Measurements from ENCODE around the gene IL22RA2.

Gene IL22RA2

DNA sequence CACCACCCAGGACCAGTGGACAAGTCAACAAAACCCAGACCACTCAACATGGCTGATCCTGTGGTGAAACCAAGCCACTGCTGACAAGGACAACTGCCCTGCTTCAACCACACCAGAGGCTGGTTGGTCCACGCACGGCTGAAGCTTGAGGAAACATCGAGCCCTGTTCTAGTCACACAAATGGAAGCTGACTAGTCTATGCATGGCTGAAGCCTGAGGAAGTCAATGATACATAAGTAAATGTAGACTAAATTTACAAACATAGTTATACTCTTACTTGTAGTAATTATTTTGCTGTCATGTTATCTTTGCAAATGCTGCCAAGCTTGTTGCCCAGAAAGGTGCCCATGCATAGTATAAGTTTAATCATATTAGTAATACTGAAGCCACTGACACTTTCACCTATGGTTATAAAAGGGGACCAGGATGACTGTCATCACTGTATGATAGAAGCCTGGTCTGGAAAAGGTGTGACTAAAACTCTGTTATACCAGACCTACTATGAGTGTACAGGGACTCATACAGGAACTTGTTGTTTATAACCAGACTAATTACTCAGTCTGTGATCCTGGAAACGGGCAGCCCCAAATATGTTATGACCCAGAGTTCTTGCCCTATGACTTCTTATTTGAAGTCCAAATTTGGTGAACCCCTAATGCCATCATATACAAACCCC is 5.6 kb downstream of the IL22RA2 start:
- DNase-seq (ENCODE audit: low read depth, low spot score), result no peak

DNA sequence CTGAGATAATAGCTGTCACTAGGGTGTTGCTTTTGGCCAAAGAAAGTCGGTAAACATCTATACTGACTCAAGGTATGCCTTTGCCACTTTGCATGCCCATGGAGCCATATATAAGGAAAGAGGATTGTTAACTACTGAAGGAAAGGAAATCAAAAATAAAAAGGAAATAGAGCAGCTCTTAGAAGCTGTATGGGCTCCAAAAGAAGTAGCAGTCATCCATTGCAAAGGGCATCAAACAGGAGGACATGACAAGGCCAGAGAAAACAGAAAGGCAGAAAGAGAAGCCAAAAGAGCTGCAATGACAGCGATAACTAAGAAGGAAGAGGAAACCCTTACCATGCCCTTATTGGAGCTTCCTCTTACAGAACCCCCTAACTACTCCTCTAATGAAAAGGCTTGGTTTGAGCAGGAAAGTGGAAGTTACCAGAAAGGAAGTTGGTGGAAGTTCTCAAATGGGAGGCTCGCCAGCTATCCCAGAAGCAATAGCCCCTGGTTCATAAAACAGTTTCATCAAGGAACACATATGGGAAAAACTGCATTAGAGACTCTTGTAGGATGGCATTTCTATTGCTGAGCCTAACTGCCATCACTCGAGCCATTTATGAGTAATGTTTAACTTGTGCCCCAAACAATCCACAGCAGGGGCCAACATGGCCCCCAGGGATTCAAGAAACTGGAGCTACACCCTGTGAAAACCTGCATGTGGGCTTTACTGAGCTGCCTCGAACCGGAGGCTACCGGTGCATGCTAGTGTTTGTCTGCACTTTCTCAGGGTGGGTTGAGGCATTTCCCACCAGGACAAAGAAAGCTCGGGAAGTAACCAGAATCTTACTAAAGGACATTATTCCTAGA is 7.0 kb downstream of the IL22RA2 start:
- DNase-seq (ENCODE audit: low read depth, low spot score), result no peak

DNA sequence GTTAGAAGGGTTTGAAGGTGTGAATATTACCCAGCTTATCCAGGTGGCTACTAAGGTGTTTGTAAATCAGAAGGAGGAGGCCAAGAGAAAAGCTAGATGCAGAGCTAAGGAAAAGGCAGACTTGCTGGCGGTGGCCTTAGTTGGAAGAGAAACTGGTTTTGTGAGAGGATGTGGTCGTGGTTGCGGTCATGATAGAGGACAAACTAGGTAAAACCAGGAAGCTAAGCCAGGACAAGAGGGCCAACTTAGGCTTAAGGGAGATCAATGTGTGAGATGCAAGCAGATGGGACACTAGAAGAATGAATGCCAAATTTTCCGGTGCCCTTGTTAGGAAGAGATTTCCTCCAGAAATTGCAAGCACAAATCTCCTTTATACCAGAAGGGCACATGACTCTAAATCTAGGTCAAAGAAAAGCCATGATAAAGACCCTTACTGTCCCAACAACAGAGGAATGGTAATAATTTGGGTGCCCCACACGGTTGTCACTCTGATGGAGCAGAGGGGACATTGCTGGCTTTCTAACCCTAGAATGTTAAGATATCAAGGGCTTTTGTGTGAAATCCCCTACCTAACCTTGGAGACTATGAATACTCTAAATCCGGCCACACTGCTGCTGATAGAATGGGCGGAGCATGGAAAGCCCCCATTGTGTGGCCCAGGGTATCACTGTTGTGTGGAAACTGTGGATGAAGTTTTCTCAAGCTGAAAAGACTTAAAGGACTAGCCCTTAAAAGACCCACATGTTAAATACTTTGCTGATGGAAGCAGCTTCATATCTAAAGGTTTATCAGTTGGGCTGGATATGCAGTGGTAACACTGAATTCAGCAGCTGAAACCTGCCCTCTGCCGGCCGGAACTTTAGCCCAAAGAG is 7.8 kb downstream of the IL22RA2 start:
- no peak for DNase-seq (ENCODE audit: low read depth, low spot score)

DNA sequence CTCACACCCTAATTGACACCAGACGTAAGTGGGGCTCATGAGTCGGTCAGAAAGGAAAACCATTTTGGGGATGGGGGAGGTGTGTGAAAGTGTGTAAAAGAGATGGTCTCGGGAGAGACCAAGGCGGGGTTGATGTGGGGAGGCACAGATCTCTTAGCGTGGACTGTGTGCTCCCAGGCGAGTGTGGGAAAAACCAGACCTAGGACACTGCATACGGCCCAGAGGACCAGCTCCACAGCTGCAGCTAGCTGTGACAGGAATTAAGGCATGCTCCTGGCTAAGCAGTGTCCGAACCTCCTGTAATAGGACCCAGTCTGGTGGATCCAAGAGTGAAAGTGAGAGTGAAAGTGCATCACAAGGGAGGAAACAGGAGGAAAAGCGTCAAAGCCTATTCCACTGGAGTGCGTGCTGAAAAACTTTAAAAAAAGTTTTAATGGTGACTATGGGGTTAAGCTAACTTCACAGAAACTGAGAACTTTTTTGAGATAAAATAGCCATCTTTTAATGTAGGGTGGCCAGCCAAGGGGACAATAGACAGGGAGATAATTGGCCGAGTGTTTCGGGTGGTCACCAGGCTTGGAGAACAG is 9.6 kb downstream of the IL22RA2 start:
- no peak for DNase-seq (ENCODE audit: low read depth, low spot score)

DNA sequence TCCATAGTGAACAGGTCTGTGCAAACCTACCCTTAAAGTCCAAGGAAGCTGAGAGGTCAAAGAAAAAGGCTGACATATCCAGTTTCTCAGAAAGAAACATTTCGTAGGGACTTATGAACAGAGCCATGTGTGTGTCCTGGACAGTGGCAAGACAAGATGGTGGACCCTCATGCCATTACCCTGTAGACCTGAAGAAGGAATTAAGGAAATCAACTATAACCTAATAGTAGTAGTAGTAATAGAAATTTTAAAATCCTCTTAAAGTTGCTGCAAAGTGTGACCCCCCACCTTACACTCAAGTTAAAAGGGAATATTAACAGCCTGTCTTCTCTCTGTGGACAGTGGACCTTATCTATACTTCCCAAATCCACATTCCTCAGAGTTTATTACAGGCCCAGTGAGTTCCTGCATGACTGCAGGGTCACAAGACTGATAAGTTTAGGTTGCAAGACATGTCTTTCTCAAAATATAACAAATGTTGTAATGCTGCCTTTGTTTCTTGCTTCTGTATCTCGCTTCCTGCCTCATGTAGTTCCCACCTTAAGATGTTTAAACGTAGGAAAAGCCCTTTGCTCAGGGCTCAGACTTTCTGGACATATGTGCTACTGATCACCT is 10.6 kb downstream of the IL22RA2 start:
- no peak for DNase-seq (ENCODE audit: low read depth, low spot score)

DNA sequence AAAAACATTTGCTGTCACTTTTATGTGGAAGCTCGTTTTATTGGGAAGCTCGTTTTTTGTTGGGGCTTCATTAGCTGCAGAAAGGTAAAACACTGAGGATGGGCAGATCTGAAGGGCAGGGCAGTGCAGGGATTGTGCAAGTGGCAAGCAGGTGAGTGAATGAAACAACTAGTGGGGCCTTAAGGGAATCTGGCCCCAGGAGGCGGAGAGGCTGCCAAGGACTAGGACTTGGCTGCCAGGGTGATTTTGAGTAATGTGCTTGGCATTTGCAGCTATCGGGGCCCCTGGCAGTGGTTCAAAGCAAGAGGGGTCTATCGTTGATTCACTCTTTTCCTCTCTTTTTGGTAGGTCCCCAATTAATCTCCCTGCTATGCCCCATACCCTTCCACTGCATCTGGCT is 11.5 kb downstream of the IL22RA2 start:
- DNase-seq (ENCODE audit: low read depth, low spot score), result peak; percentile 11

DNA sequence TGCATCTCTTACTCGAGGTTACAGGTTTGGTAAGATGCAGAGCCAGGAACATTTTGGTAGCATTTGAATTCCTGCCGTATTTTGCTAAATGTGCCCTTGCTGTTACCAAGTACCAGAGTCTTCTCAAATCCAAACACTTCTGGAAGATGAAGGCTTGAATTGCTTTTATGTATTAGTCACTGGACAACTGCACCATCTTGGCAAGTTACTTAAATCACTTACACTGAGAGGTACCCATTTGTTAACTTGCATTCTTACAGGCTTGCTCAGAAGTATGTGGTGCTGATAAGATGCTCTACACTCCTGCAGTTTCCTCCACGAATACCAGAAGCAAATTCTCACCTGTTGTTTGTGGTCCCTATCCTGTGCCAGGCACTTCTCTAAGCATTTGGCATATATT is 12.7 kb downstream of the IL22RA2 start:
- peak; percentile 53 for DNase-seq (ENCODE audit: low read depth, low spot score)

DNA sequence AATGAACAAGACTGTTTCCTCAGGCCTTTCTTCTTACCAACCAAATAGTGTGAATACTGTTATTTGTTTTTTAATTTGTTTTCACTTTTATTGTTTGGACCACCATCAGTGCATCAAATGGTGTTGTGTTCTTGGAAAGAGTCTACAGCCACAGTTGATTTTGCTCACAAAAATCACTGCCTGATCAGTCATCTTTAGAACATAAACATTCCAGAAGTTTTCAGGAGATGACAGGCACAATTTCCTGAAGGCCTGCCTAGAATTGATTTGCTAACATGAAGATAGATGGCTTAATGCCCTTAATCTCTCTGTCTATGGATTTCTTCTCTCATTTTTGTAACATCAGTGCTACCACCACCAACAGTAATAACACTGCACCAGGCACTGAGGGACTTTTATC is 13.5 kb downstream of the IL22RA2 start:
- DNase-seq (ENCODE audit: low read depth, low spot score), result no peak

DNA sequence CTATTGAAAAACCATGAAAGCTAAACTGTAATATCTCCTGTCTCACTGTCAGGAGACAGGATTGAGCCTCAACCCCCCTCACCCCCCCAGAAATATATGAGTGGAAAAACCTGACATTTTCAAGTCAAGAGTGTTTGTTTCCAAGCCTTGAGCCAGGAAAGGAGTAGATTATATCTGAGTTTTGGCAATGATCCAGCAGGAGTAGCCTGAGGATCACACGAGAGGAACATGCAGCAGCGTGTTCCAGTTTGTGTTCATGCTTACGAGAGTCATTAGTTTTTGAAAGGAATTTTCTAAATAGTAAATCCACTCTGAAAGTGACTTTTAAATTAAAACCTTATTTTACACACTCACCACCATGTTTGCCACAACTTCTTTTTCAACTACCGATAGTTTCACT is 15.8 kb downstream of the IL22RA2 start:
- DNase-seq (ENCODE audit: low read depth, low spot score), result no peak

DNA sequence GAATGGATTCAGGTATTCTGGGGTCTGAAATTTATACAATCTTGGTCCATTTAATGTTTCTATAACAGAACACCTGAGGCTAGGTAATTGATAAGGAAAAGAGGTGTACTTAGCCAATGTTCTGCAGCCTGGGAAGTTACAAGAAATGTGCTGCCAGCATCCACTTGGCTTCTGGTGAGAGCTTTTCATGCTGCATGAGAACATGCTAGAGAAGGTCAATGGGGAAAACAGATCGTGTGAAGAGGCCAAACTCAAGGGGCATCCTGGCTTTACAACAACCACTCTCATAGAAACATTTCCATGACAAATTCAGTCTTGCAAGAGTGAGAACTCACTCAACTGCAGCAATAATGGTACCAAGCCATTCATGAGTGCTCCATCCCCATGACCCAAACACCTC is 16.8 kb downstream of the IL22RA2 start:
- no peak for DNase-seq (ENCODE audit: low read depth, low spot score)

DNA sequence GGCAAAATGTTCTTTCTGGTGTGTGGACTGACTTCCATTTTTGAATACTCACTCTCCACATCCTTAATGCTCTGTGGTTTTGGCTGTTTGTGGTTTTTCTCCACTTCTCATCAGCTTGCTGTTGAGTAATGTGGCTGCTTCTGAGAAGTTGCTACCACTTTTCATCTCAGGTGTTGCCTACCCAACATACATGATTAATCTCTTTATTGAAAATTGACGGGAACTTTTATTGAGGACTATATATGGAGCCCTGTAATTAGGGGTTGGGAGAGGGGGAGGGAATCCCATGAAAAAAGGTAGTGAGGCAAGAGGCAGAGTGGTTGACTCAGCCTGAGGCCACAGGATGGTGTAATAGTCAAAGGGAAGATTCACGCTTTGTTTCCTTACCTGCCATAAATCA is 17.6 kb downstream of the IL22RA2 start:
- peak; percentile 54 for DNase-seq (ENCODE audit: low read depth, low spot score)

DNA sequence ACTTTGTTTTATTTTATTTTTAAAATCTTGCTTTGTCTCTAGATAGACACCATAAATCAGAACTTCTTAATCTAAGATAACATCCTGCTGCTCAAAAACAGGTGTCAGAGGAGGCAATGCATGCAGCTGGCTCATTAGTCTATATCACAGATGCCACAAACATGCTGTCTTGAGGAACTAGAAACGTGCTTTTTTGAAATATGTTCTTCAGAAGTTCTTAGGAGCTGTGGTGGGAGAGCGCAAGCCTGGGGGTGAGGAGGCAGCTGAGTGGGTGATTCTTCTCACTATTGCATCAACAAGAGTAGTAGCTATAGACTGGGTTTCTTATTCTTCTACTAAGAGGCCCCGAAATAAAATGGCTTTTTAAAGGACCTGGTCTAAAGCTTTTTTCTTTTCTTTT is 23.4 kb downstream of the IL22RA2 start:
- no peak for DNase-seq (ENCODE audit: low read depth, low spot score)

DNA sequence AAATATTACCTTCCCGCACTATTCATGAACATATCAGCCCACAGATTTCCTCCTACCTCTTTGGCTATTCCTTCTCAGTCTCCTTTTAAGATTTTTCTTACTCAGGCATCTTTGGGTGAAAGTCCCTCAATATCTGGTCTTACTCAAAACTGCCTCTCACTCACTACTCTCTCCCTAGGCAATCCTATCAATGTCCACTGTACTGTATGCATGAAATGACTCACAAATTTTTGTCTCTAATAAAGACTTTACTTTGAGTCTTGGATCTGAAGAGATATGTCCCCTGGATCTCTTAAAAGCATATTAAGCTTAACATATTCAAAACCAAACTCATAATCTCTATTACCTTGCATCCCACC is 24.4 kb downstream of the IL22RA2 start:
- DNase-seq (ENCODE audit: low read depth, low spot score), result no peak

DNA sequence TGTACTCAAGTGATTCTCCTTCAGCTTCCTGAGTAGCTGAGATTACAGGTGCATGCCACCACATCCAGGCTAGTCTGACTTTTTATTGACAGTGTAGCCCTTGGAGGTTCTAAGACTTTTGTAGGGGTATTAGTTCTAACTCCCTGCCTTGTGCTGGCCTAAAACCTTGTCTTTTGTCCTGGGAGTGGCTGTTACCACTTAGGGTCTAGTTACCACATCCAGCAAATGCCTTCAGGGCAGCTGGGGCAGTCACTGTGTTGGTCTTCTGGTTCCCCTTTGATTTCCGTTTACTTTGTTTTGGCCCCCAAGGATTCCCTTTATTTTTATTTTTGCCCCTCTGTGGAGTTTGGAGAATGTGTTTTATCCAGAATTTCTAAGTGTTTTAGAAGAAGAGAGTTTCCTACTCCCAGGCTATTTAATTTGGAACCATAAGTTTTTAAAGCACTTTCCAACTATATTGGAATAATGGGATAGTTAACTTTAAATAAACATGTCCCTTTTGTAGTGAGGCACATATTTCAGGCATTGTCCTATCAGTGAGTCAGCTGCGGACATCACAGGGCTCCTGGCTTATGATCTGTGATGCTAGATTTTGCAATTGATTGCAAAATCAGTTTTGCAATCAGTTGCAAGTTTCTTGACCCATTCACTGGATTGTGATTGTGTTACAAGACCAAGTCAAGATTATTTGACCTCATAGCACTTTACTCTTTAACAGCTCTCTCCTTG is 25.0 kb downstream of the IL22RA2 start:
- DNase-seq (ENCODE audit: low read depth, low spot score), result no peak

DNA sequence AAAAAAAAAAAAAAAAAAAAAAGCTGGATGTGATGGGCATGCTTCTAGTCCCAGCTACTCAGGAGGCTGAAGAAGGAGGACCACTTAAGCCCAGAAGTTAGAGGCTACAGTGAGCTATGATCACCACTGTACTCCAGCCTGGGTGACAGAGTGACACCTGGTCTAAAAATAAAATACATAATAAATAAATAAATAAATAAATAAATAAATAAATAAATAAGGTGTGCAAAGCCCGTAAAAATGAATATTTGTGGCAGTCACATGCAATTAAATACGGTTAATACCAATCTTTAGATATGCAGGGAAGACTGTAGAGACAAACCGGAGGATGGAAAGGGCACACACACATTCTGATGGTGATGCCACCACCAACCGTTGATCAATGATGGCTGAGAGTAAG is 26.2 kb downstream of the IL22RA2 start:
- DNase-seq (ENCODE audit: low read depth, low spot score), result no peak

DNA sequence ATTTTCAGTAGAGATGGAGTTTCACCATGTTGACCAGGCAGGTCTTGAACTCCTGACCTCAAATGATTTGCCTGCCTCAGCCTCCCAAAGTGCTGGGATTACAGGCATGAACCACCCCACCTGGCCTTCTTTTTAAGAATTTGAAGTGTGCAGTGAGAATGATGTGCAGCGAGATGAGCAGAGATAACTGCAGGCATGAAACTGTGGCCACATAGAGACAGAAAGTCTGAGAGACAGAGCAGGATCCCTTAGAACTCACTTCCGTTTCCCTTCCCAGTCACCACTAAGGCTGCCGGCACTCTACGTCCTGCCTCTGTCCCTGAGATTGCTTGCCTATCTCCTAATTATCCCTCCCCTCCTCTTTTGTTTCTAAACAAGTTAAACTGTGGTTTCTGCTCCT is 27.2 kb downstream of the IL22RA2 start:
- DNase-seq (ENCODE audit: low read depth, low spot score), result no peak

DNA sequence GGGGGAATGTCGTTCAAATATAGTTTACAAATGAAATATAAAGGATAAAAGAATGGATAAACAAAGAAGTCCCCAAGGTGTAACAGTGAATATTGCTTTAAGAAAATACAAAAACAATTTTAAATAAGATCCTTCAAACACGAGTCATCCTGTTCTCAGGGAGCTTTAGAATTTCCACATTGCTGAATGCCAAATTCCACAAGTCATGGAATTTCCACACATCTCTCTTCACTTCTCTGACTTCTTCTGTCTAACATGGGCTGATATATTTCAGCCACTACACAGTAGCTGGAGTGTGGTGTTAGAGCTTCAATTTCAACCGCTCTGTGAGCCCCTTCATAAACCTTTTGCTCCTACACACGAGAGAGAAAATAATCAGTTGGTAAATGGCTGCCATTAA is 28.0 kb downstream of the IL22RA2 start:
- peak; percentile 28 for DNase-seq (ENCODE audit: low read depth, low spot score)

DNA sequence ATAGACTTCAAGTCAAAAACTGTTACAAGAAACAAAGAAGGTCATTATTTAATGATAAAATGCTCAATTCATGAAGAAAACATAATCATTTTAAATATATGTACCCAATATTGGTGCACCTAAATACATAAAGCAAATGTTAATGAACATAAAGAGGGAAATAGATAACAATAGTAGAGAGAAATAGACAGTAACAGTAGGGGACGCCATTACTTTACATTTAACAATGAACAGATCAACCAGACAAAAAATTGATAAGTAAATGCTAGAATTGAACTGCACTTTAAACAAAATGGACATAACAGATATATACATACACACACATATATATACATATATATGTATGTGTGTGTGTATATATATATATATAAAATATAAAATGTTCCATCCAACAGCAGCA is 37.4 kb downstream of the IL22RA2 start:
- no peak for DNase-seq (ENCODE audit: low read depth, low spot score)

DNA sequence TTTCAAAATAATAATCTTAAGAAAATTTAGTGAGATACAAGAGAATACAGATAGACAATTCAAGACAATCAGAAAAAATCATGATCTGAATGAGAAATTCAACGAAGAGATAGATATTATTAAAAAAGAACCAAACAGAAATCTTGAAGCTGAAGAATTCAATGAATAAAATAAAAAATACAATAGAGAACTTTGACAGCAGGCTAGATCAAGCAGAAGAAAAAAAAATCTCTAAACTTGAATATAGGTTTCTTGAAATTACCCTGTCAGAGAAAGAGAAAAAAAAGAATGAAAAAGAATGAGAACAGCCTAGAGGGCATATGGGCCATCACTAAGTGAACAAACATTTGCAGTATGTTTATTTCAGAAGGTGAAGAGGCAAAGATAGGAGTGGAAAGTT is 39.0 kb downstream of the IL22RA2 start:
- no peak for DNase-seq (ENCODE audit: low read depth, low spot score)

DNA sequence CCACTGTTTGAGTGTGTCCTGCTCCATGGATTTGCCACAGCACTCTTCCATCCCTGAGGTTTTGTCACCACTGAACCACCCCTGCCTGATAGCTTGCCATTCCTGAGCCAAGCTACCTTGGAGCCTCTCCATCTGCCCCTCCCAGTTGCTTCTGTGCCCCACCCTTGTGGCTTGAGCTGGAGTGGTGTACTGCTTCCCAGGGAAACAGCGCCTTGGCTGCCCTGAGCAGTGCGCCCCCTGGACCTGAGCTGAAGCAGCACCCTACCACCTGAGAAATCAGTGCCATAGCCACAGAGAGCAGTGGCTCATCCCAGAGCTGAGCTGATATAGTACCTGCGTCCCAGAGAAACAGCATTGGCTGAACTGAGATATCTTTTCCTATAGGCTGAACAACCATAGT is 40.3 kb downstream of the IL22RA2 start:
- DNase-seq (ENCODE audit: low read depth, low spot score), result no peak
